GM10248 (cell line): ENCODE results near the gene LSM12.

Experiments
- CTCF ChIA-PET: fragments of 300-600 bp; sonication (Branson Sonifier 250); formaldehyde crosslinking; extraction: SDS; loops from one replicate; lab custom pipeline; 2021; ENCODE audit warnings: antibody characterized with exemption; lab: Yijun Ruan, JAX
- POLR2A ChIA-PET: fragments of 350-650 bp; sonication (Branson Sonifier 250); formaldehyde crosslinking; extraction: SDS; loops from one replicate; lab custom pipeline; 2020; ENCODE audit warnings: antibody characterized with exemption; lab: Yijun Ruan, JAX
- DNase-seq: peaks from one replicate; pipeline ENCODE4 v3.0.0; 2012; ENCODE audit errors: extremely low spot score
- CTCF ChIP-seq: IDR thresholded peaks from 2 replicates; pipeline ENCODE4 v1.5.1; 2012; ENCODE audit warnings: mild to moderate bottlenecking, low read depth; ENCODE audit errors: extremely low read depth, missing control alignments, control extremely low read depth

LSM12 gene

GRCh38 chr17:43986225-43986981, 80.1 kb downstream of the LSM12 start:
- CTCF ChIA-PET: interaction anchor here (0.9 to 2.0 kb wide), 3 partner anchors 28 to 108 kb away, joined by 3 to 7 read pairs (median 5); partner anchors contain the start of gene TMEM101
- POLR2A ChIA-PET: no interaction called here

GRCh38 chr17:43984521-43984920, 82.0 kb downstream of the LSM12 start:
- no peak for TF ChIP-seq CTCF
- DNase-seq: no peak
- POLR2A ChIA-PET: no interaction called here
- CTCF ChIA-PET: interaction anchor here (1.1 kb wide), 1 partner anchor 40 kb away, joined by 5 read pairs; no protein-coding TSS in a partner anchor

More at GRCh38 chr17:43986225-43986981, 80.1 kb downstream of the LSM12 start:
- TF ChIP-seq CTCF: no peak
- DNase-seq: no peak
